ENCODE measurements around the gene CARNS1.
A peak's percentile ranks its signal among the peaks of the same experiment; 100 is the strongest.

- no peak for TF ChIP-seq ZFP3 (CRISPR knock-in tag; IDR thresholded peaks at IDR 0.05)
- no peak for TF ChIP-seq ZNF565 (CRISPR knock-in tag; conservative IDR thresholded peaks at IDR 0.05; ENCODE audit: low read depth)
- no peak for TF ChIP-seq GLIS3 (CRISPR knock-in tag; IDR thresholded peaks at IDR 0.05)
- TF ChIP-seq, protein P1, sequence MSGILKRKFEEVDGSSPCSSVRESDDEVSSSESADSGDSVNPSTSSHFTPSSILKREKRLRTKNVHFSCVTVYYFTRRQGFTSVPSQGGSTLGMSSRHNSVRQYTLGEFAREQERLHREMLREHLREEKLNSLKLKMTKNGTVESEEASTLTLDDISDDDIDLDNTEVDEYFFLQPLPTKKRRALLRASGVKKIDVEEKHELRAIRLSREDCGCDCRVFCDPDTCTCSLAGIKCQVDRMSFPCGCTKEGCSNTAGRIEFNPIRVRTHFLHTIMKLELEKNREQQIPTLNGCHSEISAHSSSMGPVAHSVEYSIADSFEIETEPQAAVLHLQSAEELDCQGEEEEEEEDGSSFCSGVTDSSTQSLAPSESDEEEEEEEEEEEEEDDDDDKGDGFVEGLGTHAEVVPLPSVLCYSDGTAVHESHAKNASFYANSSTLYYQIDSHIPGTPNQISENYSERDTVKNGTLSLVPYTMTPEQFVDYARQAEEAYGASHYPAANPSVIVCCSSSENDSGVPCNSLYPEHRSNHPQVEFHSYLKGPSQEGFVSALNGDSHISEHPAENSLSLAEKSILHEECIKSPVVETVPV (CRISPR knock-in tag; IDR thresholded peaks at IDR 0.05) = no peak
- TF ChIP-seq ZFP30 (CRISPR knock-in tag; IDR thresholded peaks at IDR 0.05) = no peak
- TF ChIP-seq OSR1 (CRISPR knock-in tag; IDR thresholded peaks at IDR 0.05) = no peak
- TF ChIP-seq TSHZ2 (CRISPR knock-in tag; IDR thresholded peaks at IDR 0.05) = no peak
- 0 out of 2 replicates have a peak, but pooled peaks have one; percentile 24 for TF ChIP-seq CSDC2 (CRISPR knock-in tag; IDR thresholded peaks at IDR 0.05)
- no peak for TF ChIP-seq RARB (CRISPR knock-in tag; IDR thresholded peaks at IDR 0.05)
- no peak for TF ChIP-seq PATZ1 (CRISPR knock-in tag; IDR thresholded peaks at IDR 0.05; ENCODE audit: borderline replicate concordance)
- TF ChIP-seq CREB5 (CRISPR knock-in tag; IDR thresholded peaks at IDR 0.05; ENCODE audit: low read depth) = no peak
- TF ChIP-seq TCF4 (CRISPR knock-in tag; IDR thresholded peaks at IDR 0.05; ENCODE audit: borderline replicate concordance) = no peak
- no peak for TF ChIP-seq ISL1 (CRISPR knock-in tag; IDR thresholded peaks at IDR 0.05)
- no peak for TF ChIP-seq PPARA (CRISPR knock-in tag; IDR thresholded peaks at IDR 0.05; ENCODE audit: borderline replicate concordance)
Observed at GRCh38 chr11:67464411-67465188, 49.1 kb downstream of the CARNS1 start.

Data from SK-N-SH treated with all-trans-retinoic acid at 6 μM for 48 hours (cell line).